ENCODE measurements around the gene FRMD4B.

DNA sequence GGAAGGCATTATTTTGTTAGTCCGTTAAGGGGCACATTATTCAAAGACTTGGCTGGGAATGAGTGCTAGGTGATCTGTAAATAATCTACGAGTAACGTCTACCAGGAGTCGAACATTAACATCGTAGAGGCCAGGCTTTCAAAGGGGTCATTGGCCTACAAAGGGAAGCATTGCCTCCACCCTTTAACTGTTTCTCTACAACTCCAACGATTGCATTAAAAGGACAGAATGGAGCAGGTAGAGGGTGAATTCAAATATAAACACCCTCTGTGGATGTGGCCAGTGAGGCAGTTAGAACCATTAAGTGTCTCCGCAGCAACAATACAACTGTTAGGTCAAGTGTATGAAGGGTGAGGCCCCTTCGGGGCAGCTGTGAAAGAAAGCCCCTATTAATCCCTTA, 137.5 kb downstream of the FRMD4B start:
- TF ChIP-seq CTCF (IDR thresholded peaks at IDR 0.05) (no peak), POLR2A (IDR thresholded peaks at IDR 0.05) (no peak)
